Stimulated activated naive CD8-positive, alpha-beta T cell treated with anti-CD3 and anti-CD28 coated beads, Interleukin-15, amount 100 ng/mL, for 72 hours (primary cell): ENCODE measurements around the gene HIC2.
"Not testable (repeated sequence)": the region's sequence is repeated elsewhere in the genome, so short reads cannot be mapped to it uniquely, and the experiment has no call there.

Experiments used
- ATAC-seq: fragments of 150-1000 bp; cut with Tn5 transposase; 2 replicates; pipeline ENCODE4 v1.10.0; 2021; ENCODE audit warnings: mild to moderate bottlenecking, moderate library complexity
- DNase-seq, 2 donors: peaks; one replicate each; pipeline ENCODE4 v3.0.0; 2021 to 2022
- H3K27ac Mint-ChIP-seq, 2 donors: one replicate each; pipeline ENCODE4 v1.8.0; 2022; ENCODE audit warnings: mild to moderate bottlenecking in 2 of 2, mixed read lengths in 2 of 2, moderate library complexity in 2 of 2
- H3K27me3 Mint-ChIP-seq: one replicate; pipeline ENCODE4 v1.8.0; 2022; ENCODE audit warnings: mixed read lengths
- H3K4me1 Mint-ChIP-seq: one replicate; pipeline ENCODE4 v1.8.0; 2022; ENCODE audit warnings: mild to moderate bottlenecking, mixed read lengths
- H3K4me3 Mint-ChIP-seq, 2 donors: one replicate each; pipeline ENCODE4 v1.8.0; 2022; ENCODE audit warnings: mild to moderate bottlenecking in 2 of 2, mixed read lengths in 2 of 2, moderate library complexity in 1 of 2
- H3K9me3 Mint-ChIP-seq, 2 donors: one replicate each; pipeline ENCODE4 v1.8.0; 2022; ENCODE audit warnings: mixed read lengths in 2 of 2

HIC2 gene

DNA sequence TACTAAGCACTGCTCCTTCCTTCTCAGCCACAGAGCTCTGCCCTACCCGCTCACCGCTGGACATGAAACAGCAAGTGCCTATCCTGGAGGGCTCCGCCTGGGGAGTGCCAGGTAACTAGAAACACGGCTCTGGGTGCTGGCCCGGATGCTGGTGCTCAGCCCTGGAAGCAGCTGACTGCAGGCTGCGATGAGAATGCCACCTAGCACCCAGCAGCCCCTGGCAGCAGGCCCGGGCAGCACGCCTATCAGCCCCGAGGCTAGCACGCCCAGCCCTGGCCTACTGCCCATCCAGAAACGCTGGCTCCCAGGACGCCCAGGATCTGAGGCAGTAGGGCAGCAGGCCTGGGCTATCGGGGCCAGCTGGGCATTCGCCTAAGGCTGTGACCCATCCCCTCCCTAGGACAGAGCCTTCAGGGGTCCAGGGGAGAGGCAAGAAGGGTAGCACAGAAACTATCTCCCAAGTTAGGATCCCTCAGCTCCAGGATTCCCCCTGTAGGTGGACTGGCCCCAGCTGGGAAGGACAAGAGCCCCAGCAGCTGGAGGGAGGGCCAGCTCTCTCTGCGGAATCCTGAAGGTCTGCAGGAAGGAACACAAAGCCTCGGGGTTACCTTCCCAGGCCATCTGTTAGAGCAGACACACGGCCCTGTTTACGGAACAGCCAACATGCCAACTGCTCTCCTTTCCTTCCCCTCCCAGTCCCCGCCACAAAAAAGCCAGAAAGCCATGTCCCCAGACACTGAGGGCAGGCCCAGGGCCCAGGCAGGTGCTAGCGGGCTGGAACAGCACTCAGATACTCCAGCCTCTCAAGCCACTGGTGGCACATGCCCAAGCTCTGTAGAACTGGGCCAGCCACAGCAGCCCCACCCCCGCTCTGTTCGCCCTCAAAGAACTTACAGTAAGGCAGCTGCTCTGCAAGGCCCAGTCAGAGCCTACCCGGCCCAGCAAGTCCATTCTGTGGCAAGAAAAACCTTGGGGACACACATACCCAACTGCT lies 76.9 kb downstream of the HIC2 start:
- not testable (repeated sequence) for DNase-seq, H3K4me1 Mint-ChIP-seq, H3K27ac Mint-ChIP-seq, H3K9me3 Mint-ChIP-seq, H3K27me3 Mint-ChIP-seq, ATAC-seq, H3K4me3 Mint-ChIP-seq

DNA sequence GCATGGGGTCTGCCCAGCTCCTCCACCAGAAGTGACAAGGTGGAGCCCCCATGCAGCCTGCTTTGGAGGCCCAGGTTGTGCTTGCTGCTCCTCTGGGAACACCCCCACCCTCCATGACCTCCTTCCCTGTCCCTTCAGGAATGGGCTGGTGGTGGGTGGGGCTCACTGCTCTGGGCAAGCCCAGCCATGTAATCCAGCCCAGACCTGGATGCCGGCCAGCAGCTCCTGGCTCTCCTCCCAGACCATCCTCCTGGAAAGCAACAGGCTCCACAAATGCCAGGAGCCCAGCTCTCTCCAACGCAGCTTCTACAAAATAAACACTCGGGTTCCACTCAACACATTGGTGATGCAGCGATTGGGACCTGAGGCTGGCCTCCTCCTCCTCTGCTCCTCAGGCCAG lies 80.8 kb downstream of the HIC2 start:
- not testable (repeated sequence) for ATAC-seq, H3K4me3 Mint-ChIP-seq, H3K27me3 Mint-ChIP-seq

DNA sequence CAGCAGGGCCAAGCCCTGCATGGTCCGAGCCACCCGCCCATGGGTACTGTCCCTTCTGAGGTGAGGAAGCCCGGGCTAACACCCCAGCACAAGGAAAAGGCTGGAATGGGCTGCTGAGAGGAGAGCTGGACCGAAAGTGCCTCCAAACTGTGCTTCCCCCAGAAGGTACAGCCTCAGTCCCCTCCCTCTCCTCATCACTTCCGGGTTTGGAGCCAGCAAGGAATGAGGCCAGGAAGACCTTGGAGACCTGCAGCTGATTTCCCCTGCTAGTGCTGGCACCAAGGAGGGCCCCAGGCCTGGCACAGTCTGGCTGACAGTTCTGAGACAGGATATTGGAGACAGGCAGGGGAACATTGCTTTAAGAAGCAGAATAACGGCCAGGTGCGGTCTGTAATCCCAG lies 81.3 kb downstream of the HIC2 start:
- H3K4me3 Mint-ChIP-seq, H3K27me3 Mint-ChIP-seq, DNase-seq, H3K9me3 Mint-ChIP-seq, H3K4me1 Mint-ChIP-seq, H3K27ac Mint-ChIP-seq, ATAC-seq: not testable (repeated sequence)

More for the DNA sequence above, 80.8 kb downstream of the HIC2 start:
- not testable (repeated sequence) for DNase-seq, H3K27ac Mint-ChIP-seq, H3K4me1 Mint-ChIP-seq, H3K9me3 Mint-ChIP-seq

GRCh38 chr22:21499623-21500506 lies 82.7 kb downstream of the HIC2 start:
- H3K27me3 Mint-ChIP-seq, DNase-seq, H3K4me3 Mint-ChIP-seq, H3K27ac Mint-ChIP-seq, H3K9me3 Mint-ChIP-seq, H3K4me1 Mint-ChIP-seq: not testable (repeated sequence)
- peak; percentile 98 for ATAC-seq
